A673 (cell line): Measurements from ENCODE around the gene MTFR2. TPM values are rescaled to one million over a fixed set of nuclear protein-coding genes. Genes with fewer than 3 reads are reported as not detected.

Experiments
- BruUV-seq: library from RNA; stranded (reverse); fragments of 400-500 nt; replicated peaks from 2 replicates; lab custom pipeline; 2021; lab: Mats Ljungman, UMichigan
- CTCF ChIA-PET: fragments of 300-600 bp; sonication (Branson Sonifier 250); formaldehyde crosslinking; loops from one replicate; lab custom pipeline; 2022; ENCODE audit warnings: antibody characterized with exemption; lab: Charles Lee
- POLR2A ChIA-PET: fragments of 300-600 bp; sonication (Branson Sonifier 250); formaldehyde crosslinking; loops from one replicate; lab custom pipeline; 2022; ENCODE audit warnings: antibody characterized with exemption; ENCODE audit not compliant: low non-redundant PET; lab: Charles Lee
- DNase-seq: peaks from one replicate; pipeline ENCODE4 v3.0.0-alpha.2; 2015; ENCODE audit warnings: low spot score
- H3K27ac ChIP-seq: fragments of 200-600 bp; sonication (generic); 2 replicates; pipeline ENCODE4 v1.5.1; 2016; ENCODE audit warnings: mixed run types, low read depth, mild to moderate bottlenecking, mixed read lengths, antibody characterized with exemption, low read length; ENCODE audit not compliant: poor library complexity, severe bottlenecking
- H3K27me3 ChIP-seq: fragments of 200-600 bp; sonication (generic); replicated peaks from 2 replicates; pipeline ENCODE4 v1.6.1; 2017; ENCODE audit warnings: mixed run types, low read depth, mild to moderate bottlenecking, mixed read lengths, antibody characterized with exemption, low read length; ENCODE audit not compliant: insufficient read depth, poor library complexity
- H3K36me3 ChIP-seq: fragments of 200-600 bp; sonication (generic); 2 replicates; pipeline ENCODE4 v1.6.1; 2016; ENCODE audit warnings: mixed run types, mild to moderate bottlenecking, mixed read lengths, antibody characterized with exemption, low read length; ENCODE audit not compliant: insufficient read depth, poor library complexity, severe bottlenecking
- H3K4me1 ChIP-seq: fragments of 200-600 bp; sonication (generic); 2 replicates; pipeline ENCODE4 v1.6.1; 2017; ENCODE audit warnings: mixed run types, mild to moderate bottlenecking, mixed read lengths, antibody characterized with exemption, low read length; ENCODE audit not compliant: insufficient read depth, poor library complexity, severe bottlenecking
- H3K4me3 ChIP-seq: fragments of 200-600 bp; sonication (generic); 2 replicates; pipeline ENCODE4 v1.5.1; 2016; ENCODE audit warnings: low read depth, mixed run types, mild to moderate bottlenecking, mixed read lengths, low read length; ENCODE audit not compliant: poor library complexity, severe bottlenecking
- H3K9me3 ChIP-seq: fragments of 200-600 bp; sonication (generic); 2 replicates; pipeline ENCODE4 v1.6.1; 2016; ENCODE audit warnings: mixed run types, low read depth, mild to moderate bottlenecking, mixed read lengths, antibody characterized with exemption, low read length; ENCODE audit not compliant: poor library complexity, severe bottlenecking
- EZH2 ChIP-seq: fragments of 200-600 bp; sonication (generic); IDR thresholded peaks from 2 replicates; pipeline ENCODE4 v1.6.1; 2017; ENCODE audit warnings: borderline replicate concordance, low read depth, mild to moderate bottlenecking, mixed read lengths, antibody characterized with exemption, low read length; ENCODE audit not compliant: poor library complexity, severe bottlenecking
- intact Hi-C: fragments of 100-400 bp; cut with micrococcal nuclease; formaldehyde crosslinking; loops from one replicate; pipeline ENCODE4 v1.10.0; 2022; ENCODE audit not compliant: unreplicated experiment
- total RNA-seq: library from RNA; stranded (reverse); gene quantifications from 2 replicates; pipeline ENCODE4 v1.2.3, GENCODE V29; 2021
- TF ChIP-seq, protein P1 (sequence below): fragments of 300-800, 200-600 bp; sonication (generic); conservative IDR thresholded peaks from 2 replicates; pipeline ENCODE4 v1.5.1; 2017; ENCODE audit warnings: low read depth, mild to moderate bottlenecking, antibody characterized with exemption, low read length, moderate library complexity, mixed read lengths

Gene MTFR2
- total RNA-seq, 1 experiment from 2014 or later = 12.6 TPM

DNA sequence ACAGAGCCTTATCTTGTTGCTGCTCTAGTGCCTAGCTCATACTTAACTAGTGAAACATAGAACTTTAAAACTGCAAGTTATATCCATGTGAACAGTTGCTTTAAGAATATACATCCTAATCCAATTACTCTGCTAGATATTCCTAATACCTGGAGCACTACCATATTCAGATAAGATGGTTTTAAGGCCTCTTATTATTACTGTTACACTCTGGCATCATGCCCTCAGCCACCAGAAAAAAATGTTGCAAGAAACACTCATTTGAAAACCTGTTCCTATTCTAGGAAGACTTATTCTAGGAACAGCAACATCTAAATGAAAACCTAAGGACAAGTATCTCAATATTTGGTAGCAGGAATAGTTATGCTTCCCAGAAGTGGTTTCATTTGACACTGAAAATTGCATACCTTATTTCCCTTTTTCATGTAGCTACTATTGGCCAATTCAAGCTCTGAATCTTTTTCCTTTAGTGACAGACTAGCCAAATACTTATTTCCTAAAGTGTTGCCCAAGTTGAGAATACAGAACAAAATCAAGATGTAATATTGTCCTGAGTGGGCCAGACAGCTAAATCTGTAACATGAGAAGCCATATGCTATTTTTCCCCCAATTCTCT, 4.8 kb upstream of the MTFR2 start:
- intact Hi-C loops = no loop called here
- no peak for DNase-seq
- Histone ChIP-seq H3K9me3 (no peaks in the 10 kb centered on the region), H3K4me1 (peaks cover 7% of the 10 kb centered on the region), H3K27me3 (no peaks in the 10 kb centered on the region), H3K4me3 (no peak overlapping the region), H3K27ac (no peak overlapping the region), H3K36me3 (peaks cover 34% of the 10 kb centered on the region)
- BruUV-seq = no TSS peak
- TF ChIP-seq EZH2 = no peak
- TF ChIP-seq, protein P1, sequence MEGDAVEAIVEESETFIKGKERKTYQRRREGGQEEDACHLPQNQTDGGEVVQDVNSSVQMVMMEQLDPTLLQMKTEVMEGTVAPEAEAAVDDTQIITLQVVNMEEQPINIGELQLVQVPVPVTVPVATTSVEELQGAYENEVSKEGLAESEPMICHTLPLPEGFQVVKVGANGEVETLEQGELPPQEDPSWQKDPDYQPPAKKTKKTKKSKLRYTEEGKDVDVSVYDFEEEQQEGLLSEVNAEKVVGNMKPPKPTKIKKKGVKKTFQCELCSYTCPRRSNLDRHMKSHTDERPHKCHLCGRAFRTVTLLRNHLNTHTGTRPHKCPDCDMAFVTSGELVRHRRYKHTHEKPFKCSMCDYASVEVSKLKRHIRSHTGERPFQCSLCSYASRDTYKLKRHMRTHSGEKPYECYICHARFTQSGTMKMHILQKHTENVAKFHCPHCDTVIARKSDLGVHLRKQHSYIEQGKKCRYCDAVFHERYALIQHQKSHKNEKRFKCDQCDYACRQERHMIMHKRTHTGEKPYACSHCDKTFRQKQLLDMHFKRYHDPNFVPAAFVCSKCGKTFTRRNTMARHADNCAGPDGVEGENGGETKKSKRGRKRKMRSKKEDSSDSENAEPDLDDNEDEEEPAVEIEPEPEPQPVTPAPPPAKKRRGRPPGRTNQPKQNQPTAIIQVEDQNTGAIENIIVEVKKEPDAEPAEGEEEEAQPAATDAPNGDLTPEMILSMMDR = no peak
- ChIA-PET POLR2A (interaction anchor here (0.6 kb wide), 1 partner anchor 11 kb away, joined by 4 read pairs; no protein-coding TSS in a partner anchor), CTCF (no interaction called here)

DNA sequence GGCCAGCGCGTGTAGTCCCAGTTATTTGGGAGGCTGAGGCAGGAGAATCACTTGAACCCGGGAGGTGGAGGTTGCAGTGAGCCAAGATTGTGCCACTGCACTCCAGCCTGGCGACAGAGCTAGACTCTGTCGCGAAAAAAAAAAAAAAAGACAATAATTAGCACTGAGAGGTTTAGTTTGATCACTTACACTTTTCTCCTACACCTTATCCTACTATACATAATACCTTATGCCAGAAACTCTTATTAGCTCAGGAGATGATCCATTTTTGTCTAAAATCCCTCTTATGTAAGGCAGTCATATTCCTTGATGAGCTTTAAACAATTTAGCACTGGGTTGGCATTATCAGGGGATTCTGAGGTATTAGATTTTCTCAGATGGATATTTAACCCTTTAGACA, 3.6 kb upstream of the MTFR2 start:
- CTCF ChIA-PET = no interaction called here
- no peak overlapping the region for H3K4me3 ChIP-seq
- no peak for DNase-seq
- TF ChIP-seq EZH2 = no peak
- TF ChIP-seq, protein P1 = no peak
- H3K27ac ChIP-seq = no peak overlapping the region
- no peaks in the 10 kb centered on the region for H3K9me3 ChIP-seq
- no peaks in the 10 kb centered on the region for H3K27me3 ChIP-seq
- BruUV-seq = no TSS peak
- intact Hi-C loops = no loop called here
- peaks cover 22% of the 10 kb centered on the region for H3K36me3 ChIP-seq
- POLR2A ChIA-PET = no interaction called here
- peaks cover 7% of the 10 kb centered on the region for H3K4me1 ChIP-seq

DNA sequence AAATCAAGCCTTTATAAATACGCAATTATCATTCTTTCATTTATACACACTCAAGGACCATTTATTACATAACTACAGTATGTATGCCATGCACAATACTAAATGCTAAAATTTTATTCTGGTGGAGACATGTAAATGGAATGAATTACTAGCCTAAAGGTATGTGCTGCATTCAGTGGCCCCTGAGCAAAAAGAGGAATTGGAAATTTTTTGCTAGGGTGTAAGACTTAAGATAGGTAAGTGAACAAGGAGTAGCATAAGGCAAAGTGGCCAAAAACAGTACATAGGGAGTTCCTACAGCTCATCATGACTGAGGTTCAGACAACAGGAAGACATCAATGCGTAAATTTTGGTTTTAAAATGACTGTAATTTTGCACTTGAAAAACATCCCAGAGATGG, 2.3 kb upstream of the MTFR2 start:
- no peak for DNase-seq
- Histone ChIP-seq H3K36me3 (peaks cover 9% of the 10 kb centered on the region), H3K27ac (no peak overlapping the region), H3K4me3 (no peak overlapping the region), H3K9me3 (no peaks in the 10 kb centered on the region), H3K4me1 (peaks cover 7% of the 10 kb centered on the region), H3K27me3 (no peaks in the 10 kb centered on the region)
- TF ChIP-seq, protein P1 = no peak
- no peak for TF ChIP-seq EZH2
- CTCF ChIA-PET = no interaction called here
- POLR2A ChIA-PET = interaction anchor here (0.7 kb wide), 1 partner anchor 664 kb away, joined by 3 read pairs; no protein-coding TSS in a partner anchor
- BruUV-seq = no TSS peak
- intact Hi-C loops = no loop called here
